Ectodermal cell (in vitro differentiated cells): Measurements from ENCODE around the gene CSMD2.
"Not testable (repeated sequence)": the region's sequence is repeated elsewhere in the genome, so short reads cannot be mapped to it uniquely, and the experiment has no call there.

ENCODE experiments used
- H3K27ac ChIP-seq: 2 replicates; pipeline ENCODE4 v1.7.0; 2013; ENCODE audit warnings: mild to moderate bottlenecking, low read depth, low read length; ENCODE audit not compliant: insufficient read depth, poor library complexity, severe bottlenecking
- H3K27me3 ChIP-seq: 2 replicates; pipeline ENCODE4 v1.7.0; 2013; ENCODE audit warnings: mild to moderate bottlenecking, low read length; ENCODE audit not compliant: insufficient read depth, control insufficient read depth, poor library complexity, severe bottlenecking
- H3K36me3 ChIP-seq: one replicate; pipeline ENCODE4 v1.7.0; 2013; ENCODE audit warnings: low read length; ENCODE audit not compliant: control insufficient read depth, insufficient read depth
- H3K4me1 ChIP-seq: one replicate; pipeline ENCODE4 v1.7.0; 2013; ENCODE audit warnings: low read length; ENCODE audit not compliant: control insufficient read depth, insufficient read depth
- H3K4me3 ChIP-seq: 2 replicates; pipeline ENCODE4 v1.7.0; 2013; ENCODE audit warnings: low read depth, low read length, control low read depth; ENCODE audit not compliant: insufficient read depth
- H3K9me3 ChIP-seq: 2 replicates; pipeline ENCODE4 v1.7.0; 2013; ENCODE audit warnings: mild to moderate bottlenecking, low read length, moderate library complexity; ENCODE audit not compliant: control insufficient read depth
- WGBS, 2 experiments: methylation state at CpG; one replicate each; pipeline ENCODE4 v1.1.7; 2013; ENCODE audit warnings: missing lambda C conversion rate in 2 of 2; 5-methylcytosine and 5-hydroxymethylcytosine counted together

Gene CSMD2

DNA sequence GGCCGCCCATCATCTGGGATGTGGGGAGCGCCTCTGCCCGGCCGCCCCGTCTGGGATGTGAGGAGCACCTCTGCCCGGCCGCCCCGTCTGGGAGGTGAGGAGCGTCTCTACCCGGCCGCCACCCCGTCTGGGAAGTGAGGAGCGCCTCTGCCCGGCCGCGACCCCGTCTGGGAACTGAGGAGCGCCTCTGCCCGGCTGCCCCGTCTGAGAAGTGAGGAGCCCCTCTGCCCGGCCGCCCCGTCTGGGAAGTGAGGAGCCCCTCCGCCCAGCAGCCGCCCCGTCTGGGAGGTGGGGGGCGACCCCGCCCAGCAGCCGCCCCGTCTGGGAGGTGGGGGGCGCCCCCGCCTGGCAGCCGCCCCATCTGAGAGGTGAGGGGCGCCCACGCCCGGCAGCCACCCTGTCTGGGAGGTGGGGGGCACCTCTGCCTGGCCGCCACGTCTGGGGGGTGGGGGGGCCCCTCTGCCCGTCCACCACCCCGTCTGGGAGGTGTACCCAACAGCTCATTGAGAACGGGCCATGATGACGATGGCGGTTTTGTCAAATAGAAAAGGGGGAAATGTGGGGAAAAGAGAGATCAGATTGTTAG lies 82.9 kb downstream of the CSMD2 start:
- H3K27ac ChIP-seq, H3K4me1 ChIP-seq, H3K27me3 ChIP-seq, H3K4me3 ChIP-seq, H3K9me3 ChIP-seq, H3K36me3 ChIP-seq: not testable (repeated sequence)
- WGBS, 2 experiments = 94% methylated on average over 43 of the region's 43 CpGs

DNA sequence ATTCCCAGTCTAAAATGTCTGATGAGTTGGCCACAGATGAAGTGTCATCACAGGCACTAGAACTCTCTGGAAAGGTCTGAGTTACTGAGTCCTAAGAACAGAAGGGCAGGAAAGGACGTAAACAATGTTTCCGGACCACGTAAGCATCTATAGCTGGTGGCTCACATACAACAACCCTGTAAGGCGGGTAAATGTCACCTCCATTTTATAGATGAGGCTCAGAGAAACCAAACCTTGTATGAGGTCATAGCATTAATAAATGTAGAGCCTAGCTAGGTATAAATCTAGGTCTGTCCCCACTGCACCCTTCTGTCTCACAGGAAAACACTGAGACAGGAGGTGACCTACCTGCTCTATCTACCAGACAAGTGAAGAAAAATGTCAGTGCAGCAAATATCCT lies 86.6 kb downstream of the CSMD2 start:
- Histone ChIP-seq H3K9me3 (no peaks in the 10 kb centered on the region), H3K4me1 (peaks cover 3% of the 10 kb centered on the region), H3K27ac (no peak overlapping the region), H3K27me3 (no peaks in the 10 kb centered on the region), H3K36me3 (no peaks in the 10 kb centered on the region), H3K4me3 (no peak overlapping the region)
- 94 to 96% methylated on average over 4 of the region's 4 CpGs for WGBS, 2 experiments

DNA sequence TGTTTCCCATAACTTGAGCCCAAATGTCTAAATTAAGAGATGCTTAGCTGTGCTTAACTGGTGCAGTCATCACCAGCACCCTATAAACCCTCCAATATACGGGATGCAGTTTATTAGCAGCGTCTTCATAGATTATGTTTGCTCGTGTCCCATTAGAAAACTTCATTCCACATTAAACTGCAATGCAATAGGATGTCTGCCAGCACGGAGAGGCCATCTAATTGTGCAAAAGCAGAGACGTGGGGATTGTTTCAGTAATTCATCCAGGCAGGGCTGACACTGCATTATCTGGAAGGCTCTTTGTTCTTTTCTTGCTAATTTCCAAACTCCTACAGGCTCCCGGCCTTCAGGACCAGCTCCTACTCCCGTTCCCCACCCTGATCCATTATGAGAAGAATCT lies 89.5 kb downstream of the CSMD2 start:
- Histone ChIP-seq H3K36me3 (no peaks in the 10 kb centered on the region), H3K4me3 (no peak overlapping the region), H3K4me1 (peaks cover 3% of the 10 kb centered on the region), H3K27ac (no peak overlapping the region), H3K9me3 (no peaks in the 10 kb centered on the region), H3K27me3 (no peaks in the 10 kb centered on the region)
- 76 to 83% methylated on average over 7 of the region's 7 CpGs for WGBS, 2 experiments

DNA sequence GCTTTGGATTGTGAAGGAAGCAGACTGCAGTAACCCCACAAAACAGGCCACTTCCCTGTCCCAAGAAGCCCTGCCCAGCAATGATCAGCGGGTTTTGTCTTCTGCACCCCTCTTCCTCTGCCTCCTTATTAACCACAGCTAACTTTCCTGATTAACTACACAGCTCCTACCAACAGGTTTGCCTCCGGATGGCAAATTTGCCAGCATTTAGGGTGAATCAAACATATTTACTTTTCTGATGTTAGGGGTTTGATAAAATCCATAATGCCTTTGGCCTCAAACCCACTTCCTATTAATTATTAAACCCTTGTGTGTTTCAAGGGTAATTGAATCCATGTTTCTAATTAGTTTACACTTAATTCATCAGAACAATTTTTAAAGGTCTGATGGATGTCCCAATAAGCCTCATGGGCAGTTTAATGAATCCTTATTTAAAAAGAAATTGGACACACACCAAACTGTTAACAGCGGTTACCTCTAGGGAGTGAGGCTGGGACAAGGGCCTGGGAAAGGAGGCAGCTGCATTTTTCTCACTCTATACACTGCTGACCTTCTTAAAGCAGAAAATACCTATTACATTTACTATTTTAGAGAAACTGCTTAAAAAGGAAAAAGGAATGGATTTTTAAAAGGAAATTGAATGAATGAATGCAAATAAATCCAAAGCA lies 91.9 kb downstream of the CSMD2 start:
- Histone ChIP-seq H3K4me1 (peaks cover 3% of the 10 kb centered on the region), H3K36me3 (no peaks in the 10 kb centered on the region), H3K9me3 (no peaks in the 10 kb centered on the region), H3K27ac (no peak overlapping the region), H3K4me3 (no peak overlapping the region), H3K27me3 (no peaks in the 10 kb centered on the region)
- 90 to 95% methylated on average over 2 of the region's 3 CpGs for WGBS, 2 experiments

DNA sequence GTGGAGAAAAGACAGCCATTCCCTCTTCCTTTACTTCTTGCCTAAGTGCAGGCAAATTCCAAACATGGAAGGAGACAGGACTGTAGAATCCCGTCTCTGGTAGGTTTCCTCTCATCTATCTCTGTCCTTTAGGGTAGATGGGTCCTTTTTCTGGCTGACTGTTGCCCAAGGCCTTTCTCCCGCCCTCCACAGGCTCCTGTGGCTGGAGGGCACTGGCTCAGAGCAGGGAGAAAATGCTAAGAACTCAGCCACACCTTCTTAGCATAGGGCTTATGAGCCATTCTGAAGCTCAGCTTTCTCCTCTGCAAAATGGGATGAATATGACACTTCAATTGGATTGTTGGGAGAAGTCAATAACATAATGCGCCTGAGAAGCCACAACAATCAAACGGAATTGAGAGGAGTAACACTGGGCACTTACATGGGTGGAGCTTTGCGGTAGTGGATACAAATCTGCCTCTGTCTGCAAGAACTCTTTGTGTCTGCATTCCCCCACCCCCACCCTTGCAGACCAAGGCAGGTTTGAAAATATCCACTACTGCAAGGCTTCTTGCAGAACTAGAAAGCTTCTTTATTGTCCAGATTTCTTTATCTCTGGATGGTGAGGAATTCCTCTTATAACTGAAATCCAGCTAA lies 94.7 kb downstream of the CSMD2 start:
- H3K4me1 ChIP-seq = no peaks in the 10 kb centered on the region
- H3K27ac ChIP-seq = no peak overlapping the region
- WGBS, 2 experiments = 87% methylated on average over 5 of the region's 5 CpGs
- no peaks in the 10 kb centered on the region for H3K36me3 ChIP-seq
- H3K4me3 ChIP-seq = no peak overlapping the region
- H3K9me3 ChIP-seq = no peaks in the 10 kb centered on the region
- no peaks in the 10 kb centered on the region for H3K27me3 ChIP-seq

DNA sequence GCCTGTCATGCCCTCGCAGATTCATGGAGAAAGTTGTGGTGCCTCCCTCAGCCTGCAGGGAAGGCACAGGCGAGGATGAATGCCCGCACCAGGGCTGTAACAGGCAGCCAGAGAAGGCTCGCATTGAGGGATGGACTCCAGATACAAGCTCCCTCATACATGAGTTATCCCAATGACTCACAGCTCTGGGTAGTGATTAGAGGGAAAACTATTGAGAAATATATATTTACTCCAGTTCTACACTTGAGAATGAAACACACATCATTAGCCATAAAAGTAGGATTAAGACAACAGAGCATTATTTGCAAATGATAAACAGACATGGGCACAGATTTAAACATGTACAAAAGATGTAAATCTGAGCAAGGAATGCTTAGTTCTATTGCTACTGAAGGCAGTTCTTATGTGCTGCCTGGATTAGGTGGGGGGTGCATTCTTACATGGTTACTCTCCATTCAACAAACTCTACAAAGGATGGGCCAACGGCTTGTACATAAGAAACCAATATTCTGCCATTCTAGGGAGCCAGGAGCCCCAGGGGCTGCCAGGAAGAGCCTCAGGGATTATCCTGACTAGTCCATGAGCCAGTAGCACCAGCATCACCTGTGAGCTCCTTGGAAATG lies 97.9 kb downstream of the CSMD2 start:
- Histone ChIP-seq H3K9me3 (no peaks in the 10 kb centered on the region), H3K4me1 (no peaks in the 10 kb centered on the region)
- WGBS, 2 experiments = 92 to 95% methylated on average over 5 of the region's 5 CpGs

DNA sequence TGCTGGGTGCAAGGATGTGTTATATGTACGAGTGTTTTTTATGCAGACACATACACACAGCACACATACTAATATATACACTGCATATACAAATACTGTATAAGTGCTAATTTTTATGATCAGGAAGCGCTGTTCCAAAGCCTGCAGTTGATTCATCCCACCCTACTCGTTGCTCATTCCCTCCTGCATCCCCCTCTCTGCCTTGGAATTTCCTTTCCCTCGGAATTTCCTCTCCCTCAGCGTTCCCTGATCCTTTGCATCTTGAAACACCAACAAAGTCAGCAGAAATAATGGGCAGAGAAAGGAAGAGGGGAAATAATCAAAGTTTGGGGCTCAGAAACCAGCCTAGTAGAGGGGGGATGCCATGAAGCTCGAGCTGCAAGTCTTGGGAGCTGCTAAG lies 98.9 kb downstream of the CSMD2 start:
- Histone ChIP-seq H3K36me3 (no peaks in the 10 kb centered on the region), H3K4me1 (no peaks in the 10 kb centered on the region), H3K27me3 (no peaks in the 10 kb centered on the region), H3K27ac (no peak overlapping the region), H3K9me3 (no peaks in the 10 kb centered on the region), H3K4me3 (no peak overlapping the region)
- WGBS, 2 experiments = 84 to 87% methylated on average over 3 to 5 of the region's 6 CpGs

More for the DNA sequence above, 97.9 kb downstream of the CSMD2 start:
- H3K4me3 ChIP-seq = no peak overlapping the region
- no peaks in the 10 kb centered on the region for H3K27me3 ChIP-seq
- no peak overlapping the region for H3K27ac ChIP-seq
- no peaks in the 10 kb centered on the region for H3K36me3 ChIP-seq

DNA sequence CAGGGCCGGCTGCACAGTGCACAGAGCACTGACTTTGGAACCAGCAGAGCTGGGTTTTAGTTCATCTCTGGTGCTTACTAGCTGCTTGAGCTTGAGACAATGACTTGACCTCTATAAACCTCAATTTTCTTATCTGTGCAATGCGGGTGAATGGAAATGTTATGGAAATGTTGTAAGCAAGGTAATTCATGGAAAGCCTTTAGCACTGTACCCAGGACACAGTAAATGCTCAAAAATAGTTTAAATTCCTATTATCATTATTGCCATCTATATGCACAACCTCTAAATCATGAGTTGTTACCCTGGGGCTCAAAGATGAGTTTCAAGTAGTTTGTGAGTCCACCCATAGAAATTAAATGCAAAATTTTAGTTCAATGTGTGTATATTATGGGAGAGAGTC lies 99.5 kb downstream of the CSMD2 start:
- H3K27me3 ChIP-seq = no peaks in the 10 kb centered on the region
- WGBS, 2 experiments = 98 to 100% methylated on average over 2 of the region's 2 CpGs
- H3K4me3 ChIP-seq = no peak overlapping the region
- no peak overlapping the region for H3K27ac ChIP-seq
- no peaks in the 10 kb centered on the region for H3K9me3 ChIP-seq
- H3K36me3 ChIP-seq = no peaks in the 10 kb centered on the region
- peaks cover 2% of the 10 kb centered on the region for H3K4me1 ChIP-seq

DNA sequence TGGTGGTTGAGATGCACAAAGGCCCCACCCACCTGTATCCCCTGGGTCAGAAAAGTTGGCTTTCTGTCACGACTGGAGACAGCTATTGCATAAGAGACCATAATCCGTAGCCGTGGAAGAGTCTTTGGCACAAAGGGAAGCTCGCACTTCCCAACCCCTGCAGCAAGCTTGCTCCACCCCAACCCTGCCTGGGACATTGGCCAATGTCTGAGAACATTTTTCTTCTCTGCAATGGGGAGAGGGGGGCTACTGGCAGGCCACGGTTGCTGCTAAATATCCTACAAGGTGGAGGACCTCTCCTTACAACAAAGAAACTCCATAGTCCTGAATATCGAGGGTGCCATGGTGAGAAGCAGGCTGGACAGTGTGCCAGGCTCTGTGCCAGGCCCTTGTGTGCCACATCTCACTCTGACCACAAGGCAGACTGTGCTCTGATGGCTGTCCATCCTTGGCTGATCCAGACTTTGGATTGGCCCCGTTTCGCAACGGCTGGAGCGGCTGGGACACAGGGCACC lies 104.1 kb downstream of the CSMD2 start:
- WGBS, 2 experiments = 89 to 91% methylated on average over 10 of the region's 10 CpGs

DNA sequence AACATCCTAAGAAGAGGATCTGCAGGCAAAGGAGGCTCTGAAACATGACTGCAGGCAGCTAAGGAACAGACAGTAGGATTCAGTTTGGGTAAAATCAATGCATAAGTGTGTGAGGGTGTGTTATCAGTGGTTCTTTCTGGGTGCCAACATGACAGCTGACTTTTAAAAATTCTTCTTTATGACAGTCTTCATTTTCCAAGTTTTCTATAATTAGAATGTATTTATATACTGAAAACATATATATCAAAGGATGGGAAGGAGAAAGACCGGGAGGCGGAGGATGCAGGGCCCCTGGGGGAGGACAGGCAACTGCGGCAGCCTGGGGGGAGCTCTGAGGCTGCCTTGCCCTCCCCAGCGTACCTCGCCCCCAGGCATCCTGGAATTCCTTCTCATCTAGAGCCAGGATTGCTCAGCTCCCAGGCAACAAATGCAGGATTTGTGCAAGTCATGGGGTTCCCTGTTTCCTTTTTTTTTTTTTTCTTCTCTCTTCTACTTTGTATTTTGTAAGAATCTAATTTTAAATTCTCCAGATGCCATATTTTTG lies 104.8 kb downstream of the CSMD2 start:
- no peak overlapping the region for H3K4me3 ChIP-seq
- 82 to 86% methylated on average over 5 of the region's 5 CpGs for WGBS, 2 experiments
- H3K36me3 ChIP-seq = no peaks in the 10 kb centered on the region

More for the DNA sequence above, 104.1 kb downstream of the CSMD2 start:
- no peaks in the 10 kb centered on the region for H3K36me3 ChIP-seq
- no peak overlapping the region for H3K27ac ChIP-seq
- no peaks in the 10 kb centered on the region for H3K27me3 ChIP-seq
- H3K4me1 ChIP-seq = peaks cover 20% of the 10 kb centered on the region
- no peak overlapping the region for H3K4me3 ChIP-seq
- H3K9me3 ChIP-seq = no peaks in the 10 kb centered on the region

More for the DNA sequence above, 104.8 kb downstream of the CSMD2 start:
- H3K27me3 ChIP-seq = no peaks in the 10 kb centered on the region
- no peak overlapping the region for H3K27ac ChIP-seq
- peaks cover 20% of the 10 kb centered on the region for H3K4me1 ChIP-seq
- no peaks in the 10 kb centered on the region for H3K9me3 ChIP-seq
